ENCODE measurements around the gene MSH5. TPM values are rescaled to one million over a fixed set of nuclear protein-coding genes. Genes with fewer than 3 reads are reported as not detected.

Gene MSH5
- total and polyA plus RNA-seq, 2 experiments from 2014 or later = 7.4 to 39.4 TPM

DNA sequence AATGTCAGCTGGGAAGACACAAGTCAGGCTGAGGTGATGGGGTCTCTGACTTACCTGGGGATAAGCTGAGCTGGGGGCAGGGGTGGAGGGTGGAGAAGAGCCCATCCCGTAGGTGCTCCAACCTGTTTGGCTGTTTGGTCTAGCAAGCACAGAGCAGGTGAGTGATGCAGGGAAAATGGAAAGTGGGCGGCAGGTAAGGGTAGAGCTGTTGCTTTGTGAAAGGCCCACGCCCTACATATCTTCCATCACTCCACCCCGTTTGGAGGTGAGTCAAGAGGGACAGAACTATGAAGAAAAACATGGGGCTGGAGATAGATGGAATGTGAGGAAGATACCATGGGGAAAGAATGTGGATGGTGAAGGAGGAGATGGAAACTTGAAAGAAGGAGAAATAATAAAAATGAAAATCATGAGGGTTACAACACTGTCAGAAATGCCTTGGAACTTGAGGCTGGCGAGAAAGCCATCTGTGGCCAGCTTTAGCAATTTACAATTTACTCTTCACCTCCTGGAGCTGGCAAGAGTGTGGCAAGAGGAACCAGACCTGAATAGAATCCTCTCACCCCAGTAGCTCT lies 19.5 kb upstream of the MSH5 start:
- Histone ChIP-seq H3K9me3 (ENCODE audit: low read depth) (no peaks in the 10 kb centered on the region), H3K27me3 (no peaks in the 10 kb centered on the region), H3K27ac (no peak overlapping the region), H3K4me3 (no peak overlapping the region), H3K4me1 (ENCODE audit: low read depth) (no peaks in the 10 kb centered on the region), H3K36me3 (no peaks in the 10 kb centered on the region)
- DNase-seq (ENCODE audit: low read depth in 1 of 2, low spot score in 1 of 2) = no peak
- TF ChIP-seq, protein P1, sequence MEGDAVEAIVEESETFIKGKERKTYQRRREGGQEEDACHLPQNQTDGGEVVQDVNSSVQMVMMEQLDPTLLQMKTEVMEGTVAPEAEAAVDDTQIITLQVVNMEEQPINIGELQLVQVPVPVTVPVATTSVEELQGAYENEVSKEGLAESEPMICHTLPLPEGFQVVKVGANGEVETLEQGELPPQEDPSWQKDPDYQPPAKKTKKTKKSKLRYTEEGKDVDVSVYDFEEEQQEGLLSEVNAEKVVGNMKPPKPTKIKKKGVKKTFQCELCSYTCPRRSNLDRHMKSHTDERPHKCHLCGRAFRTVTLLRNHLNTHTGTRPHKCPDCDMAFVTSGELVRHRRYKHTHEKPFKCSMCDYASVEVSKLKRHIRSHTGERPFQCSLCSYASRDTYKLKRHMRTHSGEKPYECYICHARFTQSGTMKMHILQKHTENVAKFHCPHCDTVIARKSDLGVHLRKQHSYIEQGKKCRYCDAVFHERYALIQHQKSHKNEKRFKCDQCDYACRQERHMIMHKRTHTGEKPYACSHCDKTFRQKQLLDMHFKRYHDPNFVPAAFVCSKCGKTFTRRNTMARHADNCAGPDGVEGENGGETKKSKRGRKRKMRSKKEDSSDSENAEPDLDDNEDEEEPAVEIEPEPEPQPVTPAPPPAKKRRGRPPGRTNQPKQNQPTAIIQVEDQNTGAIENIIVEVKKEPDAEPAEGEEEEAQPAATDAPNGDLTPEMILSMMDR (IDR thresholded peaks at IDR 0.05; ENCODE audit: low read depth, low read length) = no peak

DNA sequence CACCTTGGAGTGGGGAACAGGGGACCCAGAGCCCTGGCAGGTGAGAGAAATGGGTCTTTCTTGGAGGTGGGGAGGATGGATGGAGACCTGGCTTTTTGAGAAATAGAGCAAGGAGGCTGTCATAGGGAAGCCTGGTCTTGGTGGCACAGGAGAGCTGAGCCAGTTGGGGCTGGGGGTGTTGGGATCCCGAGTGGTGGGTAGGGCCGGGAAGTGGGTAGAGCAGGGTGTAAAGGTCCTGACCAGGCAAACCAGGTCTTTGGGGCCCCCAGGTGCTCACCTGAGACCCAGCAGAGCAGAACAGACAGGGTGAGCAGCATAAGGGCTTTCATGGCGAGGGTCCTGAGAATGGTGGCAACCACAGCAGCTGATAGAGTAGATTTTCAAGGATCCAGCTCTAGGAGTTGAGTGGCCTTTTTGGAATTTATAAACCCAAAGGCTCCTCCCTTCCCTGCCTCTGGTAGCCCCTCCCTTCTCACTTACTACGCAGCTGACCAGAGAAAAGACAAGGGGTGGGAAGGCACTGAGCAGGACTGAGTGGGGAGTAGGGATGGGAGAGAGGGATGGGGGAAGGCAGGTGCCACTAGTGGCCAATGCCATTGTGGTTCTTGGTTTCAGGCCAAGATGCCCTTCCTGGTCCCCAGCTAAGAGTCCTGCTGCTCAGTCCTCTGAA lies 18.3 kb upstream of the MSH5 start, which contains the start of gene LY6G6C:
LY6G6C (minus strand) TSS at position 396 of the 670 bp plus-strand sequence; CDS start at position 329, 67 bp downstream.
- TF ChIP-seq, protein P1 (IDR thresholded peaks at IDR 0.05; ENCODE audit: low read depth, low read length) = no peak
- DNase-seq (ENCODE audit: low read depth in 1 of 2, low spot score in 1 of 2) = no peak
- Histone ChIP-seq H3K27ac (no peak within 1 kb of the TSS), H3K36me3 (peaks cover 3% of the 10 kb centered on the region), H3K4me3 (no peak within 1 kb of the TSS), H3K9me3 (ENCODE audit: low read depth) (no peaks in the 10 kb centered on the region), H3K4me1 (ENCODE audit: low read depth) (no peaks in the 10 kb centered on the region), H3K27me3 (no peaks in the 10 kb centered on the region)

DNA sequence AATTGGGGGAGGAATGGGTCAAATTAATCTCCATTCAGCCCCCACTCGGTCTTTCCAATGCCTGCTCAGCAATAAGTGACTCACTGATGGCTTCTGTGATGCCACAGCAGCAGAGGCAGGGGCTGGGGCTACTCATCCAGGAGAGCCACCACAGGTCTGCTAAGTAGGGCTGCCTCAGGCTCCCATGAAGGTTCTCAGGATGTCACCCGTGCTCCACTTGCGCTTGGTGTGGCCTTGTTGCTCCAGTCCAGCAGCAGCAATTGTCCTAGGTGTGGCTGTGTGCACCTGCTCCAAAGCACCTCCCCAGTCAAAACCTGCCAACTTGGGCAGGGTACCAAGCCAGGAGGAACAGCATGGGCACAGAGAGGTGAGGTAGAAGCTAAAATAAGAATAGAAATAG lies 17.6 kb upstream of the MSH5 start:
- H3K4me3 ChIP-seq = no peak overlapping the region
- H3K27me3 ChIP-seq = no peaks in the 10 kb centered on the region
- H3K27ac ChIP-seq = no peak overlapping the region
- H3K9me3 ChIP-seq (ENCODE audit: low read depth) = no peaks in the 10 kb centered on the region
- no peaks in the 10 kb centered on the region for H3K4me1 ChIP-seq (ENCODE audit: low read depth)
- H3K36me3 ChIP-seq = peaks cover 6% of the 10 kb centered on the region
- no peak for DNase-seq (ENCODE audit: low read depth in 1 of 2, low spot score in 1 of 2)
- TF ChIP-seq, protein P1 (IDR thresholded peaks at IDR 0.05; ENCODE audit: low read depth, low read length) = no peak

DNA sequence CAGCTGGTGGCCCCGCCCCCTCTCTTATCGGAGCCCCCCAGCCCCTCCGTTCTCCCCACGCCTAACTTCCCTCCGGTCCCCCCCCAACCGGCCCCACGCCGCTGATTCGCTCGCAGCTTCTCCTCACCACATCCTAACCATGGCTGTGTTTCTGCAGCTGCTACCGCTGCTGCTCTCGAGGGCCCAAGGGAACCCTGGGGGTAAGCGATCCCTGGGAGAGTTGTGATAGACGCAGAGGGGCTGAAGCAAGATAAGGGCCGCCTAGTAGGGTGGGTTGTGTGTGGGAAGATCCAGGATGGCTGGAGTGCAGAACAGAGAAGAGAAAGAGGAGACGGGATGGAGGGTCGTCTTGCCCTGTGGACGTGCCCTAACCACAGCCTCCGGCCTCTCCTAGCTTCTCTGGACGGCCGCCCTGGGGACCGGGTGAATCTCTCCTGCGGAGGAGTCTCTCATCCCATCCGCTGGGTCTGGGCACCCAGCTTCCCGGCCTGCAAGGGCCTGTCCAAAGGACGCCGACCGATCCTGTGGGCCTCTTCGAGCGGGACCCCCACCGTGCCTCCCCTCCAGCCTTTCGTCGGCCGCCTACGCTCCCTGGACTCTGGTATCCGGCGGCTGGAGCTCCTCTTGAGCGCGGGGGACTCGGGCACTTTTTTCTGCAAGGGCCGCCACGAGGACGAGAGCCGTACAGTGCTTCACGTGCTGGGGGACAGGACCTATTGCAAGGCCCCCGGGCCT lies 16.4 kb upstream of the MSH5 start, which contains the start of gene MPIG6B:
MPIG6B (plus strand) TSS at position 129 of the 735 bp plus-strand sequence; CDS start at position 140, 11 bp downstream.
- H3K36me3 ChIP-seq = peaks cover 9% of the 10 kb centered on the region
- TF ChIP-seq, protein P1 (IDR thresholded peaks at IDR 0.05; ENCODE audit: low read depth, low read length) = no peak

DNA sequence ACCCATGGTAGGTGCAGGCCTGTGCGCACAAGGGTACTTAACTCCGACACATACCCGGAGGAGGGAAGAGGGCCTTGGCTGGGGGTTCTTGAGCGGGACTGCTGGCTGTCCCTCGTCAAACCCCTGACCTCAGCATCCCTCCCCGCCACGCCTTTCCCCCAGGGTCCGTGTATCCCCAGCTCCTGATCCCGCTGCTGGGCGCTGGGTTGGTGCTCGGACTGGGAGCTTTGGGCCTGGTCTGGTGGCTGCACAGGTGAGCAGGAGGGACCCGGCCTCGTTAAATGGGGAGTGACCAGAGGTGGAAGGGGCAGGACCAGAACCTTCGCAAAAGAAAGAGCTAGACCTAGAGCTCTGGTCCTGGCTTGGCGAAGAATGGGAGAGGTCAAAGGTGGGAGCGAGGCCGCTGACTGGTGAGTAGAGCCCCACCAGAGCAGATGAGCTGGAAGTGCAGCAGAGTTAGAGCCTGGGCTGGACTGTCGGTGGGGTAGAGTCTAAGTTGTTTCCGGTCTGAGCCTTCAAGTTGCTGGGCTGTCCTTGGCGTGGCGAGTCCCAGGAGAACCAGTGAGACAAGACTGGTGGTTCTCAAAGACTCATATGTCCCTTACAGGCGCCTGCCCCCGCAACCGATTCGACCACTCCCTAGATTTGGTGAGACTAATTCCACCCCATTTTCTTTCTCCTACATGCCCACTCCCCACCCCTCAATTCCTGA lies 15.7 kb upstream of the MSH5 start:
- DNase-seq (ENCODE audit: low read depth in 1 of 2, low spot score in 1 of 2) = no peak

More for the DNA sequence above, 16.4 kb upstream of the MSH5 start, which contains the start of gene MPIG6B:
- H3K27me3 ChIP-seq = no peaks in the 10 kb centered on the region
- no peak within 1 kb of the TSS for H3K4me3 ChIP-seq
- H3K9me3 ChIP-seq (ENCODE audit: low read depth) = no peaks in the 10 kb centered on the region
- no peak within 1 kb of the TSS for H3K27ac ChIP-seq
- DNase-seq (ENCODE audit: low read depth in 1 of 2, low spot score in 1 of 2) = no peak
- H3K4me1 ChIP-seq (ENCODE audit: low read depth) = no peaks in the 10 kb centered on the region

More for the DNA sequence above, 15.7 kb upstream of the MSH5 start:
- Histone ChIP-seq H3K27me3 (no peaks in the 10 kb centered on the region), H3K9me3 (ENCODE audit: low read depth) (no peaks in the 10 kb centered on the region), H3K4me3 (no peak overlapping the region), H3K4me1 (ENCODE audit: low read depth) (no peaks in the 10 kb centered on the region), H3K36me3 (peaks cover 9% of the 10 kb centered on the region), H3K27ac (no peak overlapping the region)
- TF ChIP-seq, protein P1 (IDR thresholded peaks at IDR 0.05; ENCODE audit: low read depth, low read length) = no peak

Data from cardiac muscle cell (in vitro differentiated cells and primary cell).